Loucy (cell line): ENCODE measurements around the gene PXMP4.
A peak's percentile ranks its signal among the peaks of the same experiment; 100 is the strongest.

Source experiments
- H2AFZ ChIP-seq: fragments of 200-600 bp; sonication (generic); 2 replicates; pipeline ENCODE4 v1.6.0; 2016; ENCODE audit warnings: antibody characterized with exemption, mild to moderate bottlenecking, low read length, moderate library complexity
- H3F3A ChIP-seq: fragments of 200-600 bp; 2 replicates; pipeline ENCODE4 v1.6.0; 2016; ENCODE audit warnings: antibody characterized with exemption, low read depth, mild to moderate bottlenecking
- H3K27me3 ChIP-seq: fragments of 200-600 bp; sonication (generic); 2 replicates; pipeline ENCODE4 v1.6.1; 2014; ENCODE audit warnings: low read length, mild to moderate bottlenecking; ENCODE audit not compliant: insufficient read depth, poor library complexity, severe bottlenecking
- H3K36me3 ChIP-seq: fragments of 200-600 bp; sonication (generic); 2 replicates; pipeline ENCODE4 v1.6.1; 2016; ENCODE audit warnings: low read length; ENCODE audit not compliant: insufficient read depth
- H3K4me1 ChIP-seq: fragments of 200-600 bp; sonication (generic); 2 replicates; pipeline ENCODE4 v1.5.1; 2014; ENCODE audit warnings: low read length, mild to moderate bottlenecking; ENCODE audit not compliant: insufficient read depth, poor library complexity, severe bottlenecking
- H3K4me2 ChIP-seq: fragments of 200-600 bp; sonication (generic); 2 replicates; pipeline ENCODE4 v1.6.0; 2014; ENCODE audit warnings: antibody characterized with exemption, low read length, low read depth, mild to moderate bottlenecking; ENCODE audit not compliant: poor library complexity, severe bottlenecking
- H3K4me3 ChIP-seq: fragments of 200-600 bp; sonication (generic); 2 replicates; pipeline ENCODE4 v1.5.1; 2014; ENCODE audit warnings: low read length, mild to moderate bottlenecking, mixed read lengths; ENCODE audit not compliant: poor library complexity, severe bottlenecking
- H3K79me2 ChIP-seq: fragments of 200-600 bp; sonication (generic); 2 replicates; pipeline ENCODE4 v1.6.1; 2014; ENCODE audit warnings: low read length; ENCODE audit not compliant: insufficient read depth
- H3K9ac ChIP-seq: fragments of 200-600 bp; sonication (generic); 2 replicates; pipeline ENCODE4 v1.6.0; 2014; ENCODE audit warnings: mild to moderate bottlenecking, low read depth, low read length, moderate library complexity; ENCODE audit not compliant: poor library complexity, severe bottlenecking
- H3K9me2 ChIP-seq: fragments of 200-600 bp; sonication (generic); replicated peaks from 2 replicates; pipeline ENCODE4 v1.6.1; 2016; ENCODE audit warnings: low read depth, low read length, mixed read lengths
- H3K9me3 ChIP-seq: fragments of 200-600 bp; sonication (generic); 2 replicates; pipeline ENCODE4 v1.6.1; 2014; ENCODE audit warnings: mild to moderate bottlenecking, antibody characterized with exemption, low read length, low read depth; ENCODE audit not compliant: insufficient read depth
- H4K20me1 ChIP-seq: fragments of 200-600 bp; sonication (generic); 2 replicates; pipeline ENCODE4 v1.6.0; 2014; ENCODE audit warnings: antibody characterized with exemption, low read length, mild to moderate bottlenecking; ENCODE audit not compliant: insufficient read depth, poor library complexity, severe bottlenecking
- EZH2phosphoT487 ChIP-seq: fragments of 200-600 bp; IDR thresholded peaks from 2 replicates; pipeline ENCODE4 v1.6.1; 2018; ENCODE audit warnings: antibody characterized with exemption, mild to moderate bottlenecking, moderate library complexity, borderline replicate concordance
- TF ChIP-seq, protein P1 (sequence below): fragments of 200-600 bp; sonication (generic); conservative IDR thresholded peaks from 2 replicates; pipeline ENCODE4 v1.5.1; 2014; ENCODE audit warnings: mild to moderate bottlenecking, antibody characterized with exemption, low read length

PXMP4 gene

DNA sequence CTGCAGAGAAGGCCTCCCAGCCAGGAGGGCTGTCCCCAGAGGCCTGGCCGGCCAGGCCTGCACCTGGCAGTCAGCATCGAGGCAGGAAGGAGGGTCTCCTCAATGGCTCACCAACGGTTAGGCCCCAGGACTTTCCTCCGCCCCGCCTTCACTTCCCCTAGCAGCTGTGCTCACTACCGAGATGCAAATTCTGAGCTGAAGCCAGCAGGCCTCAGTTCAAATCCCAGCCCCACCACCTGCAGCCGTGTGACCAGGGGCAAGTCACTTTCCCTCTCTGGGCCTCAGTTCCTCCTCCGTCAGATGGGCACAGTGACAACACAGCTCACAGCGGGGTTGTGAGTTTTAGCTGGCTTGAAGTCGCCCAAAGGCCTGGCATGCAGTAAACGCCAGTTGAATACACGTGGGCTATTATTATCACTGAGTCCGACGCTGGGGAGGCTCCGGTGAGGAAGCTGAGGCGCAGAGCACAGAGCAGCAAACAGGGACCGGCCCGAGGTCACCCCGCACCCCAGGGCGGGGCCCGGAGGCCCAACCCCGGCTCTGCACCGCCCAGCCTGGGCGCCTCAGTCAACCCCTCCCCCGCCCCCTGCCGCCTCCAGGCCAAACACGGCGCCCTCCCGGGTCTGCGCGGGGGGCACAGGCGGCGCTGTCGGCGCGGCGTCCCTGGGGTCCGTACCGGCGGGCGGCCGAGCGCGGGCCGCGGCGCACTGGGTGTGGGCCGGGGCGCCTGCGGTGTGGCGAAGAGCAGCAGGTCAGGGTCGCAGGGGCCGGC, 34.6 kb downstream of the PXMP4 start:
- no peak overlapping the region for H2AFZ ChIP-seq
- H3K9ac ChIP-seq: peak overlapping the region; percentile 80
- H4K20me1 ChIP-seq: peaks cover 39% of the 10 kb centered on the region
- H3F3A ChIP-seq: peaks cover 8% of the 10 kb centered on the region; the same call in 1 of the 2 replicates
- H3K36me3 ChIP-seq: no peaks in the 10 kb centered on the region; the same call in 1 of the 2 replicates
- H3K27me3 ChIP-seq: no peaks in the 10 kb centered on the region
- H3K9me2 ChIP-seq: no peaks in the 10 kb centered on the region
- H3K9me3 ChIP-seq: no peaks in the 10 kb centered on the region
- peak overlapping the region; percentile 95 for H3K4me2 ChIP-seq
- H3K4me3 ChIP-seq: peak overlapping the region; percentile 82
- TF ChIP-seq, protein P1, sequence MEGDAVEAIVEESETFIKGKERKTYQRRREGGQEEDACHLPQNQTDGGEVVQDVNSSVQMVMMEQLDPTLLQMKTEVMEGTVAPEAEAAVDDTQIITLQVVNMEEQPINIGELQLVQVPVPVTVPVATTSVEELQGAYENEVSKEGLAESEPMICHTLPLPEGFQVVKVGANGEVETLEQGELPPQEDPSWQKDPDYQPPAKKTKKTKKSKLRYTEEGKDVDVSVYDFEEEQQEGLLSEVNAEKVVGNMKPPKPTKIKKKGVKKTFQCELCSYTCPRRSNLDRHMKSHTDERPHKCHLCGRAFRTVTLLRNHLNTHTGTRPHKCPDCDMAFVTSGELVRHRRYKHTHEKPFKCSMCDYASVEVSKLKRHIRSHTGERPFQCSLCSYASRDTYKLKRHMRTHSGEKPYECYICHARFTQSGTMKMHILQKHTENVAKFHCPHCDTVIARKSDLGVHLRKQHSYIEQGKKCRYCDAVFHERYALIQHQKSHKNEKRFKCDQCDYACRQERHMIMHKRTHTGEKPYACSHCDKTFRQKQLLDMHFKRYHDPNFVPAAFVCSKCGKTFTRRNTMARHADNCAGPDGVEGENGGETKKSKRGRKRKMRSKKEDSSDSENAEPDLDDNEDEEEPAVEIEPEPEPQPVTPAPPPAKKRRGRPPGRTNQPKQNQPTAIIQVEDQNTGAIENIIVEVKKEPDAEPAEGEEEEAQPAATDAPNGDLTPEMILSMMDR: no peak
- TF ChIP-seq EZH2phosphoT487: no peak
- H3K4me1 ChIP-seq: peaks cover 52% of the 10 kb centered on the region
- peaks cover 51% of the 10 kb centered on the region for H3K79me2 ChIP-seq

DNA sequence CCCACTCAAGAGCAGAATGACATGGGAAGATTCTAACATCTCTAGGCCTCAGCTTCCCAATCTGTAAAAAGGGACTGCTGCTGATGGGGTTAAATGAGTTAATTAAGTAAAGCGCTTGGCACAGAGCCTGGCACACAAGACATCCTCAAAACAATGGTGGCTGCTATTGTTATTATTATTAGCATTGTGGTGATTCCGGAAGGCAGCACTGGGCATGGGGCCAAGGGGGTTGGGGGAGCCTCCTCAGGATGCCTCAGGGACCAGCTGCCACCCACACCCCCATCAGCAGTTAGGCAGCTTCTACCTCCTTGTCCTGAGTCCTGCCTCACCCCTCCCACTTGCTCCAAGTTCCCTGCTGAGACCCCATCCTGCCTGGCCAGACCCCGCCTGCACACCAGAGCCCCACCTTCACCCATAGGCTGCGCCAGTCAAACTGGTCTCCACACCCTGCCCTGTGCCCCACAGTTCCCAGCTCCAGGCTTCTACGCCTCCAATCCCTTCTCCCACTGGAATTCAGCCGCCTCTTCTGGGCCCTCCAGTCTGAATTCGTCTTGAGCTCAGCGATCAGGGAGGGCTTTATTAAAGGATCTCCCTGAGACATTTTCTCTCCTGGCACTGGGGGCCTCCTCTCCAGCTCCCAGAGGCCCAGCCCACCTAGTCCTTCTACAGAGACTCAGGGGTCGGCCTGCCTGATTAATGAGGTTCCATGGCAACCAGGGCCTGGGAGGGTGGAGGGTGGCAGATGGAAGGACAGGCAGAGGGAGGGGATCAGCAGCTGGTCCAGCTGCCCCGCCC, 35.4 kb downstream of the PXMP4 start:
- Histone ChIP-seq H2AFZ (no peak overlapping the region), H3K4me2 (peak overlapping the region; percentile 95), H3F3A (peaks cover 2% of the 10 kb centered on the region; the same call in 1 of the 2 replicates), H3K9ac (peak overlapping the region; percentile 80), H3K36me3 (peaks cover 3% of the 10 kb centered on the region; the same call in 1 of the 2 replicates), H3K9me2 (no peaks in the 10 kb centered on the region), H3K4me3 (peak overlapping the region; percentile 82), H3K79me2 (peaks cover 57% of the 10 kb centered on the region), H3K9me3 (no peaks in the 10 kb centered on the region), H3K4me1 (peaks cover 51% of the 10 kb centered on the region), H3K27me3 (no peaks in the 10 kb centered on the region), H4K20me1 (peaks cover 42% of the 10 kb centered on the region)
- no peak for TF ChIP-seq EZH2phosphoT487
- TF ChIP-seq, protein P1: no peak

DNA sequence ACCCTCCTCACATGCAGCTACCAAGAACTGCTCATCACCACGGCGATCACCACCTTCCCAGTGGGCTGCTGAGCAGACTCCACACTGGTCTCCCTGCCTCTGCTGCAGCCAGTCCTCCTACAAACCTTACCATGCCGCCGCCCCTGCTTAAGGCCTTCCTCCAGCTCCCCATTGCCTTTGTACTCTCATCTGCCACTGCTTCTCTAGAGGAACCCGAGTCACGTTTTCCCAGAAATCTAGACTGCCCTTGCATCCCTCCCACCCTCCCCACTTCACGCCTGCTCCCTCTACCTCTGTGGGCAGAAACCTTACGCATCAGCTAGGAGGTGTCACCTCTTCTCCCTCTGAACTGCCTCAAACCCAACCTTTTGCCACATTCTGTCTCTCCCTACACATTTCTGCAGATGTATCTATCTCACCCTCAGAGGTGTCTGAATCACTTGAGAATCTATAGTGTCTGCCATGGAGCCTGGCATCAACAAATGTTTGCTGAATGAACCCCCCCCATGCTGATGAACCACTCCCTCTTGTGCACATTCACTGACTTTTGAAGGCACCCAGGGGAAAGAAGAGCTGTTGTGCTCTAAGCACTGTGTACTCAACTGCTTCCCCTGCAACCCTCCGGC, 38.3 kb downstream of the PXMP4 start:
- Histone ChIP-seq H3K36me3 (peaks cover 32% of the 10 kb centered on the region; the same call in 1 of the 2 replicates), H3K9ac (peak overlapping the region; percentile 61), H3K4me2 (peak overlapping the region; percentile 57), H3K4me3 (peak overlapping the region; percentile 53), H3K9me3 (no peaks in the 10 kb centered on the region), H4K20me1 (peaks cover 42% of the 10 kb centered on the region), H3K4me1 (peaks cover 32% of the 10 kb centered on the region), H3K9me2 (no peaks in the 10 kb centered on the region), H3K27me3 (no peaks in the 10 kb centered on the region), H3K79me2 (peaks cover 57% of the 10 kb centered on the region), H3F3A (no peaks in the 10 kb centered on the region), H2AFZ (no peak overlapping the region)
- TF ChIP-seq, protein P1: no peak
- TF ChIP-seq EZH2phosphoT487: no peak
